ENCODE data around the gene ZFP1. TPM values are rescaled to one million over a fixed set of nuclear protein-coding genes. Genes with fewer than 3 reads are reported as not detected.
A peak's percentile ranks its signal among the peaks of the same experiment; 100 is the strongest.

ZFP1 gene
- total RNA-seq, 1 donor from 2014 or later, result 21.8 TPM

DNA sequence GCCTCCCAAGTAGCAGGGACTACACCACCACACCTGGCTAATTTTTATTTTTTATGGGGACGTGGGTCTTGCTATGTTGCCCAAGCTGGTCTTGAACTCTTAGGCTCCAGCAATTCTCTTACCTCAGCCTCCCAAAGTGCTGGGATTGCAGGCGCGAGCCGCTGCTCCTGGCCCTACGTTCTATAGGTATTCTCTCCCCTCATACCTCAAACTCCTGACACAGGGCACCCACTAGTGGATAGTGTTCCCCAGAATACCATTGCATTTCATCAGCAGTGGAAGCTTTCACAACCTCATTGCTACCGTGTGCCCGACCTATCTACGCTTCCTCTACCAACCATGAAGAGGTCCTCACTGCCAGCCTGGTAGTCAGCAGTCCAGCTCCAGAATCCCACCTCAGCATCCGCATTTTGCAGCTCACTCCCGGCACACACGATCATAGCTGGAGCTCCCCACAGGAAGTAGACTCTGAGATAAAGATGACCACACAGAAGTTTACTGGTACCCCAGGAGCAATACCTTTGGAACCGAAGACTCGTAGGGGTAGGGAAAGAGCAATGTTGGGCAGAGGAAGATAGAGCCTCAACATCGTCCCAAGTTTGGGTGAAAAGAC lies 49.3 kb downstream of the ZFP1 start:
- no peak overlapping the region for H3K4me3 Mint-ChIP-seq
- TF ChIP-seq, protein P1, sequence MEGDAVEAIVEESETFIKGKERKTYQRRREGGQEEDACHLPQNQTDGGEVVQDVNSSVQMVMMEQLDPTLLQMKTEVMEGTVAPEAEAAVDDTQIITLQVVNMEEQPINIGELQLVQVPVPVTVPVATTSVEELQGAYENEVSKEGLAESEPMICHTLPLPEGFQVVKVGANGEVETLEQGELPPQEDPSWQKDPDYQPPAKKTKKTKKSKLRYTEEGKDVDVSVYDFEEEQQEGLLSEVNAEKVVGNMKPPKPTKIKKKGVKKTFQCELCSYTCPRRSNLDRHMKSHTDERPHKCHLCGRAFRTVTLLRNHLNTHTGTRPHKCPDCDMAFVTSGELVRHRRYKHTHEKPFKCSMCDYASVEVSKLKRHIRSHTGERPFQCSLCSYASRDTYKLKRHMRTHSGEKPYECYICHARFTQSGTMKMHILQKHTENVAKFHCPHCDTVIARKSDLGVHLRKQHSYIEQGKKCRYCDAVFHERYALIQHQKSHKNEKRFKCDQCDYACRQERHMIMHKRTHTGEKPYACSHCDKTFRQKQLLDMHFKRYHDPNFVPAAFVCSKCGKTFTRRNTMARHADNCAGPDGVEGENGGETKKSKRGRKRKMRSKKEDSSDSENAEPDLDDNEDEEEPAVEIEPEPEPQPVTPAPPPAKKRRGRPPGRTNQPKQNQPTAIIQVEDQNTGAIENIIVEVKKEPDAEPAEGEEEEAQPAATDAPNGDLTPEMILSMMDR (IDR thresholded peaks at IDR 0.05; ENCODE audit: unreplicated experiment), result no peak
- DNase-seq (ENCODE audit: low spot score in 2 of 2, unreplicated experiment in 2 of 2), result no peak
- no peak overlapping the region for H3K27ac Mint-ChIP-seq
- no peaks in the 10 kb centered on the region for H3K36me3 Mint-ChIP-seq
- peaks cover 5% of the 10 kb centered on the region for H3K27me3 Mint-ChIP-seq (ENCODE audit: low read depth)
- H3K4me1 Mint-ChIP-seq, result peaks cover 5% of the 10 kb centered on the region
- no peaks in the 10 kb centered on the region for H3K9me3 Mint-ChIP-seq

DNA sequence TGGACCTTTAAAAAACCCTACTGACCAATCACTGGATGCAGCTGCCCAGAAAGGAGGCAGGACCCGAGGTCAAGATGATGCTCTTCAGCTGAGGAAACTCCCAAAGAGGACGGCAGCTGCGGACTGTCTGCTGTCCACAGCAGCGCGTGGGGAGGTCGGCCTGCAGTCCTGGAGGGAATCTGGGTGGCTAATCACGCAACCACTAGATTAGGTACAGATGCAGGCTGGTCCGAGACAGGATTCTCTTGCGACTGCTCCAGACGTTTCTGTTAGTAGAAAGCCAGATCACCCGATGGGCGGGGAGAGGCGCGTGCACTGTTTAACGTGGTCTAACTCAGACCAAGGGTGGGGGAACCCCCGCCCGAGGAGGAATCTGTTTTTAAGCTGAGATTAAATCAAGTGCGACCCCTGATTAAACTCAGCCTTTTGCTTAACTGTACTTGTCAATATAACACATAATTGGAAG lies 49.8 kb downstream of the ZFP1 start:
- H3K36me3 Mint-ChIP-seq, result no peaks in the 10 kb centered on the region
- DNase-seq (ENCODE audit: low spot score in 2 of 2, unreplicated experiment in 2 of 2), result no peak
- peaks cover 5% of the 10 kb centered on the region for H3K4me1 Mint-ChIP-seq
- no peak overlapping the region for H3K27ac Mint-ChIP-seq
- peak overlapping the region; percentile 29 for H3K4me3 Mint-ChIP-seq
- H3K27me3 Mint-ChIP-seq (ENCODE audit: low read depth), result peaks cover 5% of the 10 kb centered on the region
- no peaks in the 10 kb centered on the region for H3K9me3 Mint-ChIP-seq
- TF ChIP-seq, protein P1 (IDR thresholded peaks at IDR 0.05; ENCODE audit: unreplicated experiment), result no peak

DNA sequence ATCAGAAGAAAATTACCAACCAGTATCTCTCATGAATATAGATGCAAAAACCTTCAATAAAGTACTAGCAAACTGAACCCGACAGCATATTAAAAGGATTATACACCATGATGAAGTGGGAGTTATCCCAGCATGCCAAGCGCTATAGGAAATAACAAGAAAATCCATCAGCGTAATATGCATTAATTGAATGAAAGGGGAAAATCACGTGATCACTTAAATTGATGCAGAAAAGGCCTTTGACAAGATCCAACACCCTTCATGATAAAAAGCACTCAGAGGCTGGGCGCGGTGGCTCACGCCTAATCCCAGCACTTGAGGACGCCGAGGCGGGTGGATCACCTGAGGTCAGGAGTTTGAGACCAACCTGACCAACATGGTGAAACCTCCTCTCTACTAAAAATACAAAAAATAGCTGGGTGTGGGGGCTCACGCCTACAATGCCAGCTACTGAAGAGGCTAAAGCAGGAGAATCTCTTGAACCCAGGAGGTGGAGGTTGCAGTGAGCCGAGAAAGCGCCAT lies 53.8 kb downstream of the ZFP1 start:
- Mint-ChIP-seq H3K4me1 (peaks cover 5% of the 10 kb centered on the region), H3K27me3 (ENCODE audit: low read depth) (peaks cover 4% of the 10 kb centered on the region), H3K4me3 (no peak overlapping the region), H3K9me3 (no peaks in the 10 kb centered on the region), H3K36me3 (no peaks in the 10 kb centered on the region), H3K27ac (no peak overlapping the region)
- no peak for DNase-seq (ENCODE audit: low spot score in 2 of 2, unreplicated experiment in 2 of 2)
- TF ChIP-seq, protein P1 (IDR thresholded peaks at IDR 0.05; ENCODE audit: unreplicated experiment), result no peak

DNA sequence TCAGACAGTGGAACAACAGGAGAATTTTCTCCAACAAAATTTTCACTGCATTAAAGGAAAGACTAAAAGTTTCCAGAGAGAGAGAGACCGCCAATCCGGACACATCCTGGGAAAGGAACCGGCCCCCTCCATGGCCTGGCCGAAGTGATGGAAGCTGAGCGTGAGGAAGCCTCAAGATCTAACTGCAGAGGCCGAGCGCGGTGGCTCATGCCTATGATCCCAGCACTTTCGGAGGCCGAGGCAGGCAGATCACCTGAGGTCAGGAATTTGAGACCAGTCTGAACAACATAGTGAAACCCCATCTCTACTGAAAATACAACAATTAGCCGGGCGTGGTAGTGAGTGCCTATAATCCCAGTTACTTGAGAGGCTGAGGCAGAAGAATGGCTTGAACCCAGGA lies 54.8 kb downstream of the ZFP1 start:
- TF ChIP-seq, protein P1 (IDR thresholded peaks at IDR 0.05; ENCODE audit: unreplicated experiment), result no peak
- no peaks in the 10 kb centered on the region for H3K27me3 Mint-ChIP-seq (ENCODE audit: low read depth)
- no peak for DNase-seq (ENCODE audit: low spot score in 2 of 2, unreplicated experiment in 2 of 2)
- no peak overlapping the region for H3K27ac Mint-ChIP-seq
- peaks cover 4% of the 10 kb centered on the region for H3K4me1 Mint-ChIP-seq
- H3K4me3 Mint-ChIP-seq, result no peak overlapping the region
- H3K36me3 Mint-ChIP-seq, result no peaks in the 10 kb centered on the region
- H3K9me3 Mint-ChIP-seq, result no peaks in the 10 kb centered on the region

DNA sequence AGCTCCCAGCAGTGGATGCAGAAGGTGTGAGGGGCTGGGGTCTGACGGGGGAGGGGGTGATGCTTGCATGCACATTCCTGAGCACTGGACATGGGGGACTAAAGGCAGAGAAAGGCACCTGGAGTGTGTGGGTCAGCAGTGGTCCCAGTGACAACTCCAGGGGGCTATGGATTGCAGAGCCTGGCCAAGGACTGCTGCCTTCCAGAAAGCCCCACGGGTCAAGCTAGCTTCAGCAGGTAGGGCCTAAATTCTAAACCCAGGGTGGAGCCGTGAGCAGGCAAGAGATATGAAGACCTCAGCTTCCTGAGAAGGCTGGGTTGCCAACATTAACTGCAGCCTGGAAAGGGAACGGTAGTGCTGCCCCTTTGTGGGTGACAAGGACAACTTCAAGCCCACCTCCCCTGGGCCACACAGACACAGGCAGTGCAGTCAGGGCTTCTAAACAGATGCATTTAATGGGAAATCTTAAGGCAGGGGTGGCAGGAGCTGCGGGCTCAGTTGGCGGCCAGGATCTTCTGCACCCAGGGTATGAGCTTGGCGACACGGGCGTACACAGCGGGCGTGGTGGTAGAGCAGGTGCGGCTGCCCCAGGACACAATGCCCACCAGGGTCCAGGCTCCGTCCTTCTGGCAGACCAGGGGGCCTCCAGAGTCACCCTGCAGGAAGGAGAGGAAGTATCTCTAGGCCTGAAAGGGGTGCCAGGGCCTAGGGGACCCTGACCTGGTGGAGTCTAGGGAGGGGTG lies 55.5 kb downstream of the ZFP1 start:
- H3K36me3 Mint-ChIP-seq, result no peaks in the 10 kb centered on the region
- no peak overlapping the region for H3K27ac Mint-ChIP-seq
- no peak overlapping the region for H3K4me3 Mint-ChIP-seq
- H3K9me3 Mint-ChIP-seq, result no peaks in the 10 kb centered on the region
- H3K27me3 Mint-ChIP-seq (ENCODE audit: low read depth), result no peaks in the 10 kb centered on the region
- TF ChIP-seq, protein P1 (IDR thresholded peaks at IDR 0.05; ENCODE audit: unreplicated experiment), result no peak
- no peak for DNase-seq (ENCODE audit: low spot score in 2 of 2, unreplicated experiment in 2 of 2)
- H3K4me1 Mint-ChIP-seq, result no peaks in the 10 kb centered on the region
